AG04449 (cell line): ENCODE measurements around the gene SCN8A.
"Not testable (repeated sequence)": the region's sequence is repeated elsewhere in the genome, so short reads cannot be mapped to it uniquely, and the experiment has no call there.

Experiments used
- CTCF ChIA-PET: fragments of 350-600 bp; formaldehyde crosslinking; extraction: SDS; loops from one replicate; lab custom pipeline; 2021; ENCODE audit warnings: antibody characterized with exemption; lab: Yijun Ruan, JAX
- POLR2A ChIA-PET: fragments of 400-600, 350-600 bp; formaldehyde crosslinking; extraction: SDS; loops from one replicate; lab custom pipeline; 2020; ENCODE audit warnings: antibody characterized with exemption, inconsistent platforms; lab: Yijun Ruan, JAX
- DNase-seq: peaks from one replicate; pipeline ENCODE4 v3.0.0-alpha.2; 2010; ENCODE audit warnings: low read depth, low spot score
- H3K4me3 ChIP-seq: 2 replicates; pipeline ENCODE4 v1.5.1; 2011; ENCODE audit warnings: low read depth, mild to moderate bottlenecking, control low read depth, low read length
- TF ChIP-seq, protein P1 (sequence below): IDR thresholded peaks from one replicate; pipeline ENCODE4 v1.5.1; 2011; ENCODE audit warnings: mild to moderate bottlenecking, moderate library complexity, low read length, control low read depth, inconsistent platforms; ENCODE audit not compliant: insufficient read depth; ENCODE audit errors: missing control alignments

Gene SCN8A

DNA sequence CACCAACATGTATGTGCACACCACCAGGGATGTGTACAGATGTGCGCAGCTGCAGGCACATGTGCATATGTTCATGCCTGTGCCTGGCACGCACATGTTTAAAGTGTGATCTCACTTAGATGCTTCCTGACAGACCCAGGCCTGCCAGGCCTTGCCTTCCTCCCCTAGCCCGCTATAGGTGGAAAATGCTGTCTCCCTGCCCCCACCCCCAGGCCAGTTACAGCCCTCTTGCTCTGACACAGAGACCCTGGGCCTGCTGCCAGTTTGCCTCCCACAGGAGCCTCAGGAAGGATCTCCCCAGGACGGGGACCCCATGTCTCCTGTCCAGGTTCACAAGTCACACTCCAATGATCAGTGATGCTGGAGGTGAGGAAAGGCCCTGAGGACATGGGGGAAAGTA, 235.8 kb downstream of the SCN8A start:
- TF ChIP-seq, protein P1, sequence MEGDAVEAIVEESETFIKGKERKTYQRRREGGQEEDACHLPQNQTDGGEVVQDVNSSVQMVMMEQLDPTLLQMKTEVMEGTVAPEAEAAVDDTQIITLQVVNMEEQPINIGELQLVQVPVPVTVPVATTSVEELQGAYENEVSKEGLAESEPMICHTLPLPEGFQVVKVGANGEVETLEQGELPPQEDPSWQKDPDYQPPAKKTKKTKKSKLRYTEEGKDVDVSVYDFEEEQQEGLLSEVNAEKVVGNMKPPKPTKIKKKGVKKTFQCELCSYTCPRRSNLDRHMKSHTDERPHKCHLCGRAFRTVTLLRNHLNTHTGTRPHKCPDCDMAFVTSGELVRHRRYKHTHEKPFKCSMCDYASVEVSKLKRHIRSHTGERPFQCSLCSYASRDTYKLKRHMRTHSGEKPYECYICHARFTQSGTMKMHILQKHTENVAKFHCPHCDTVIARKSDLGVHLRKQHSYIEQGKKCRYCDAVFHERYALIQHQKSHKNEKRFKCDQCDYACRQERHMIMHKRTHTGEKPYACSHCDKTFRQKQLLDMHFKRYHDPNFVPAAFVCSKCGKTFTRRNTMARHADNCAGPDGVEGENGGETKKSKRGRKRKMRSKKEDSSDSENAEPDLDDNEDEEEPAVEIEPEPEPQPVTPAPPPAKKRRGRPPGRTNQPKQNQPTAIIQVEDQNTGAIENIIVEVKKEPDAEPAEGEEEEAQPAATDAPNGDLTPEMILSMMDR = no peak
- no peak overlapping the region for H3K4me3 ChIP-seq
- ChIA-PET POLR2A (no interaction called here), CTCF (interaction anchor here (0.6 to 5.3 kb wide), 4 partner anchors 12 to 405 kb away, joined by 3 to 188 read pairs (median 21); partner anchors contain the start of gene SLC4A8)
- no peak for DNase-seq

DNA sequence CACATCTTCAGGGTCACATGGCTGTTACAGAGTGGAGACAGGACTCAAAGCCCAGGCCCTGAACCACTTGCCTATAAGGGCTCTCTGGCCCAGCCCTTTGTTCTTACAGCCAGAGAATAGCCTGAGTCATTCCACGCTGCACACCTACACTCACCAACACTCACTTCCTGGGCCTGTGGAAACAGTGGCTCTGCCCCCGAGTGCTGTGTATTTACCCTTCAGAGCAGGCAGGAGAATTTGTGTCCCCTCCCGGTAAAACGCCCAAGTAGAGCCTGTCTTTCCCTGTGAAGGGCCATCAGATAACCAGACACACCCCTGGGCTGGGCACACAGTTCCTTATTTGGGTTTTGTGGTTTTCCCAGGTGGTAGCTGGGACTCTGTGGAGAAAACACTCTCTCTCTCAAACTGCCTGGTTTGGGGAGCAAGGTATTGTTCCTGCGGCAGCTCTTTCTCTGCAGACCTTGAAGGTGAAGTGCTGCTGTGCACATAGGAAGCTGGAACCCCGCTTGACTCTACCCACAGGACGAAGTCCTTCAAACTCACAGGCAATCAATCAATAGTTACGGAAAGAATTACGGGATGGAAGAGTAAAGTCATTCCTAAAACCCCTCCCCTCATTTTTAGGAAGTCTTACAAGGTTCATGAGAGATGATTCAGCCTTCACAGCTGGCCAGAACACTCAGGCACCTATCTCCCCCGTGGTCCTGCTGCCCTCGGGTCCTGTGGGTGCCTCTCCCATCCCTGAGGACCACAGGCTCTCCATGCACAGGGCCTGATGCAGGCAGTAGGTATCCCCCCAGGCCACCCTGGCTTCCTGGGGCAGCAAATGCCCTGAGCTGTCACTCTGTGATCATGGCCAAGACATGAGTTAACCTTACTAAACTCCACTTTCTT, 237.1 kb downstream of the SCN8A start:
- H3K4me3 ChIP-seq = no peak overlapping the region
- ChIA-PET CTCF (interaction anchor here (0.6 to 1.9 kb wide), 5 partner anchors 18 to 408 kb away, joined by 3 to 10 read pairs (median 4); no protein-coding TSS in a partner anchor), POLR2A (interaction anchor here (0.8 kb wide), 1 partner anchor 9 kb away, joined by 3 read pairs; no protein-coding TSS in a partner anchor)
- TF ChIP-seq, protein P1 = no peak
- DNase-seq = no peak

DNA sequence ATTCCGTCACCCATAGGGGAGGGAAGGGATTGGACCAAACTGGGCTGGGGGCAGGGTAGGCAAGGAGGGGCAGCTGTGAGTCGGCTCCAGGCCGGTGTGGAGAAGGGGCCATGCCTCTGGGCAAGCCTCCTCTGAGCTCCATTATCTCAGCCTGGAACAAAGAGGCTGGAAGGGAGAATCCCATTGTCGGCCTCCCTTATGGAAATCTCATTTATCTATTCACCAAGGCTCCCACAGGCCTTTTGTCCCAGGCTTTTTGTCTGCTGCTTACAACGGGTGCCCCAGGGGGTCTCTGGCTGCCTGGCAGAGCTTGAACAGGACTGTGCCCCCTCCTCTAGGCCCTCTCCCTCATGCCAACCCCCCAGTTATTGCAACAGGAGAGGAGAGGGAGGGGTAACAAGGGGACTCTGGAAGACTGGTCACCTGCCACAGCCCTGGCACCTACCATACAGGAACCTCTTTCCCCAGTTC, 238.0 kb downstream of the SCN8A start:
- CTCF ChIA-PET = interaction anchor here (0.6 to 1.9 kb wide), 4 partner anchors 17 to 409 kb away, joined by 3 to 10 read pairs (median 4); no protein-coding TSS in a partner anchor
- no peak overlapping the region for H3K4me3 ChIP-seq
- POLR2A ChIA-PET = no interaction called here
- no peak for DNase-seq
- TF ChIP-seq, protein P1 = no peak

DNA sequence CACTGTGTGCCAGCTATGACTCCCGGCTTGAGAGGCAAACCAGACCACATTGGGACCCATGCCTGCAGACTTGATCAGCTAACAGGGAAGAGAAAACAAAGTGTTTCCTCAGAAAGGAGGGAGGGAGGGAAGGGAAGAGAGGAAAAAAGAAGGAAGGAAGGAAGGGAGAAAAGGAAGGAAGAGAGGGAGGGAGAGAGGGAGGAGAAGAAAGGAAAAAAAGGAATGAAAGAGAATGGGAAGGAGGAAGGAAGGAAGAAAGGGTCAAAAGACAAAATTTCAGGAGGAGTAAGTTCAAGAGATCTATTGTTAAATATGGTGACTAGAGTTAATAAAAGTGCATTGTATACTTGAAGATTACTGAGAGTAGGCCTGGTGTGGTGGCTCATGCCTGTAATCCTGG, 238.6 kb downstream of the SCN8A start:
- CTCF ChIA-PET = interaction anchor here (1.2 kb wide), 1 partner anchor 16 kb away, joined by 4 read pairs; no protein-coding TSS in a partner anchor
- TF ChIP-seq, protein P1 = no peak
- DNase-seq = no peak
- POLR2A ChIA-PET = no interaction called here
- H3K4me3 ChIP-seq = no peak overlapping the region

DNA sequence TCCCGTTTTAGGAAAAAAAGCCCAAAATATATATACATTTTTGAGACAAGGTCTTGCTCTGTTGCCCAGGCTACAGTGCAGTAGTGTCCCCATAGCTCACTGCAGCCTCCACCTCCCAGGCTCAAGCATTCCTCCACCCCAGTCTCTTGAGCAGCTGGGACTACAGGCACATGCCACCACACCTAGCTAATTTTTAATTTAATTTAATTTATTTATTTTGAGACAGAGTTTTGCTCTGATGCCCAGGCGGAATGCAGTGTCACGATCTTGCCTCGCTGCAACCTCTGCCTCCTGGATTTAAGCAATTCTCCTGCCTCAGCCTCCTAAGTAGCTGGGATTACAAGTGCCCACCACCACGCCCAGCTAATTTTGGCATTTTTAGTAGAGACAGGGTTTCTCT, 240.8 kb downstream of the SCN8A start:
- DNase-seq, H3K4me3 ChIP-seq: not testable (repeated sequence)
- ChIA-PET CTCF (interaction anchor here (1.2 to 2.1 kb wide), 5 partner anchors 8 to 411 kb away, joined by 3 to 18 read pairs (median 6); partner anchors contain the start of gene SLC4A8), POLR2A (interaction anchor here (0.9 kb wide), 1 partner anchor 11 kb away, joined by 3 read pairs; no protein-coding TSS in a partner anchor)

DNA sequence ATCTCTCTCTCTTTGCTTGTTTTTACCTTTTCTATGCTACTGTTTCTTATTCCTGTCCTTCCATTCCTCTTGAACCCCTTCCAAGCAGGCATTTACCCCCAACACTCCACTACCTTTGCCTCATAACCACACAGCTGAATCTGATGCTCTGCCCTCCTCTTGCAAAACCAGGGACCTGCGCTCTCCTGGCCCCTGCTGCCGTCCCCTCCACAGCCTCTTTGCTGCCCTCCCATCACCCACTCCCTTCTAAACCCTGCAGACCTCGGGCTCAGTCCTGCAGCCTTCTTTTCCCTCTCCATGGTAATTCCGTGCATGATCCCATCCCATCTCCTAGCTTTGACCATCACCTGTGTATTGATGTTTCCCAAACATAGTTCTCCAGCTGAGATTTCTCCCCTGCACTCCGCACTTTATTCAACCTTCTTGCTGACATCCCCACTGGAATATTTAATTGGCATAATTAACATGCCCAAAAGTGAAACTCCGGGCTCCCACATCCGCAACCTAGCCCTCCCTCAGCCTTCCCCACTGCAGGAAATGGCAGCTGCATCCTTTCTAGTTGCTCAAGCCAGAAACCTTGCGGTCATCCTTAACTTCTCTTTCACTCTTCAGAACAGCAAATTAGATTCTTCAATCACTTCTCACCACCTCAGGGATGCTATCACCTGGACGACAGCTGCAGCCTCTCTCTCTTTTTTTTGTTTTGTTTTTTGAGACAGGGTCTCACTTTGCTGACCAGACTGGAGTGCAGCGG, 241.5 kb downstream of the SCN8A start:
- ChIA-PET POLR2A (interaction anchor here (0.9 kb wide), 1 partner anchor 12 kb away, joined by 3 read pairs; no protein-coding TSS in a partner anchor), CTCF (interaction anchor here (0.8 to 2.1 kb wide), 6 partner anchors 9 to 412 kb away, joined by 3 to 18 read pairs (median 4); partner anchors contain the start of gene SLC4A8)
- no peak for DNase-seq
- H3K4me3 ChIP-seq = no peak overlapping the region
- TF ChIP-seq, protein P1 = no peak
